ENCODE data around the gene PRUNE1. TPM values are rescaled to one million over a fixed set of nuclear protein-coding genes. Genes with fewer than 3 reads are reported as not detected.

Gene PRUNE1, protein sequence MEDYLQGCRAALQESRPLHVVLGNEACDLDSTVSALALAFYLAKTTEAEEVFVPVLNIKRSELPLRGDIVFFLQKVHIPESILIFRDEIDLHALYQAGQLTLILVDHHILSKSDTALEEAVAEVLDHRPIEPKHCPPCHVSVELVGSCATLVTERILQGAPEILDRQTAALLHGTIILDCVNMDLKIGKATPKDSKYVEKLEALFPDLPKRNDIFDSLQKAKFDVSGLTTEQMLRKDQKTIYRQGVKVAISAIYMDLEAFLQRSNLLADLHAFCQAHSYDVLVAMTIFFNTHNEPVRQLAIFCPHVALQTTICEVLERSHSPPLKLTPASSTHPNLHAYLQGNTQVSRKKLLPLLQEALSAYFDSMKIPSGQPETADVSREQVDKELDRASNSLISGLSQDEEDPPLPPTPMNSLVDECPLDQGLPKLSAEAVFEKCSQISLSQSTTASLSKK
- 4.1 and 8.5 TPM in 2 replicates for total RNA-seq (2012; rRNA removed)

DNA sequence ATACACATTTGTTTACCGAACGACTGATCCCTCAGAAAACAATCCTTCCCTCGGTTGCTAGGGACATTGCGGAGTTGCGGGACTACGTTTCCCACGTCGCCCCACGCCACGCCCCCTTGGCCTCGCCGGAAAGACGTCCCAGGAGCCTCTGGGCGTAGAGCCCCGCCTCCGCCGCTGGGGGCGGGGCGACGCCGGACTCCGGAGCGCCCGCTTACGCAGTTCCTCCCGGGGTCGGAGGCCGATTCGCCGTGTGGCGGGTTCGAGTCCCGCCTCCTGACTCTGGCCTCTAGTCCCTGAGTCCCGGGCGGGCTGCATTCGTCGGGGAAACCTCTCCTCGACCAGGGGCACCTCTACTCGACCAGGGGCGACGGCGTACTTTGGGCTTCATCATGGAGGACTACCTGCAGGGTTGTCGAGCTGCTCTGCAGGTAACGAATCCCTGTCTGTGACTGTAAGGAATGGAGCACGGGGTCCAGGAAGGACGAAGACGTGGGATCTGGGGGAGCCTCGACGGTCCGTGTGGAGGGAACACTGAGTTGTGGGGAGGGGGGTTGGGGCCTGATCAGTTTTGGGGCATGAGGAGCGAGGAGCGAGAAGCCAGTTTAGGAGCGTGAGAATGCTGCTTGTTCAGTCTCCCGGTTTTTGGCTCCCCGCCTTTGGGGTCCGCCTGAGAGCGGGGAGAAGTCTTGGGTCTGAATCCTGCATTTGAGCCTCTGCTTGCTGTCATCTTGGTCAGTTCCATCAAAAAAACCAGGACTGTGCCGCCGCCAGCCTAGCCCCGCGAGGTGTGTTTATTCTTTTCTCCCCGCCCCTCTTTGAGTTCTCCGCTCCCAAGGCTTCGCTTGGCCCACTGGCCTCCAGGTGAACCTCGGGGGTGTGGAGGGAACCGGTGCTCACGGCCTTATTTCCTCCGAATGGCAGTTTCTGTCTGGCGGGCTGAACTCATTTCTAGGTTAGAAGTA is at the start of gene PRUNE1:
TSS of gene PRUNE1 (plus strand) at position 206 of the 962 bp plus-strand sequence. CDS start at position 390, 184 bp downstream.
- no peaks in the 10 kb centered on the region for H3K9me3 ChIP-seq (replicated peaks; ENCODE audit: low read length)
- peak within 1 kb of the TSS; percentile 87 for H3K4me3 ChIP-seq (ENCODE audit: low read length)
- H3K4me2 ChIP-seq (ENCODE audit: low read length), result peak within 1 kb of the TSS; percentile 91
- no peaks in the 10 kb centered on the region for H3K36me3 ChIP-seq (ENCODE audit: insufficient read depth, low read length)
- no peaks in the 10 kb centered on the region for H3K27me3 ChIP-seq (ENCODE audit: control insufficient read depth, insufficient read depth, low read length)
- H3K9ac ChIP-seq (ENCODE audit: low read depth, low read length), result peak within 1 kb of the TSS; percentile 87
- H3K4me1 ChIP-seq (ENCODE audit: control insufficient read depth, insufficient read depth, low read length), result peaks cover 45% of the 10 kb centered on the region

DNA sequence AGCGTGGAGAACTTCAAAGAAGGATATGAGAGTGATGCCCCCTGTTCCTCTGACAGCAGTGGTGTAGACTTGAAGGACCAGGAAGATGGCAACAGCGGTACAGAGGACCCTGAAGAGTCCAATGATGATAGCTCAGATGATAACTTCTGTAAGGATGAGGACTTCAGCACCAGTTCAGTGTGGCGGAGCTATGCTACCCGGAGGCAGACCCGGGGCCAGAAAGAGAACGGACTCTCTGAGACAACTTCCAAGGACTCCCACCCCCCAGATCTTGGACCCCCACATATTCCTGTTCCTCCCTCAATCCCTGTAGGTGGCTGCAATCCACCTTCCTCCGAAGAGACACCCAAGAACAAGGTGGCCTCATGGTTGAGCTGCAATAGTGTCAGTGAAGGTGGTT is 47.6 kb upstream of the PRUNE1 start:
- Histone ChIP-seq H3K4me1 (ENCODE audit: control insufficient read depth, insufficient read depth, low read length) (no peaks in the 10 kb centered on the region), H3K4me3 (ENCODE audit: low read length) (no peak overlapping the region), H3K36me3 (ENCODE audit: insufficient read depth, low read length) (peaks cover 67% of the 10 kb centered on the region), H3K4me2 (ENCODE audit: low read length) (no peak overlapping the region), H3K9ac (ENCODE audit: low read depth, low read length) (no peak overlapping the region), H3K9me3 (replicated peaks; ENCODE audit: low read length) (no peaks in the 10 kb centered on the region), H3K27me3 (ENCODE audit: control insufficient read depth, insufficient read depth, low read length) (no peaks in the 10 kb centered on the region)

DNA sequence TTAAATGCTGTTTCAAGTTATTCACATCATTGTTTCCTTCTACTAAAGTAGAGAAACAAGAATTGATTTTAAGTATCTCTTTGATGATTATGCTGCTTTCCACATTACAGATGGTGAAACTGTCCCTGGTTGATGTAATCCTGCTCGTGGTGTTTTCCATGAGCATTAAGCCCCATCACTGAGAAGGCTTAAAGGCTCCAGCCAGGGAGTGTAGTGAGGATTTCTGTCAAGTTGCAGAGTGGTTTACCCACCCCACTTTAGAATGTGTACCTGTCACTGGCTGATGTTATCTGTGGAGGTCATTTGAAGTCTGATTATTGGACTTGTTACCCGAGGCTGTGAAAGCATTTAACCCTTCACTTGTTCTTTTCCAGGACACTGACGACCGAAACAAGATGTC is 46.5 kb upstream of the PRUNE1 start:
- Histone ChIP-seq H3K4me1 (ENCODE audit: control insufficient read depth, insufficient read depth, low read length) (no peaks in the 10 kb centered on the region), H3K4me2 (ENCODE audit: low read length) (no peak overlapping the region), H3K27me3 (ENCODE audit: control insufficient read depth, insufficient read depth, low read length) (no peaks in the 10 kb centered on the region), H3K9me3 (replicated peaks; ENCODE audit: low read length) (no peaks in the 10 kb centered on the region), H3K4me3 (ENCODE audit: low read length) (no peak overlapping the region), H3K9ac (ENCODE audit: low read depth, low read length) (no peak overlapping the region), H3K36me3 (ENCODE audit: insufficient read depth, low read length) (peaks cover 75% of the 10 kb centered on the region)

DNA sequence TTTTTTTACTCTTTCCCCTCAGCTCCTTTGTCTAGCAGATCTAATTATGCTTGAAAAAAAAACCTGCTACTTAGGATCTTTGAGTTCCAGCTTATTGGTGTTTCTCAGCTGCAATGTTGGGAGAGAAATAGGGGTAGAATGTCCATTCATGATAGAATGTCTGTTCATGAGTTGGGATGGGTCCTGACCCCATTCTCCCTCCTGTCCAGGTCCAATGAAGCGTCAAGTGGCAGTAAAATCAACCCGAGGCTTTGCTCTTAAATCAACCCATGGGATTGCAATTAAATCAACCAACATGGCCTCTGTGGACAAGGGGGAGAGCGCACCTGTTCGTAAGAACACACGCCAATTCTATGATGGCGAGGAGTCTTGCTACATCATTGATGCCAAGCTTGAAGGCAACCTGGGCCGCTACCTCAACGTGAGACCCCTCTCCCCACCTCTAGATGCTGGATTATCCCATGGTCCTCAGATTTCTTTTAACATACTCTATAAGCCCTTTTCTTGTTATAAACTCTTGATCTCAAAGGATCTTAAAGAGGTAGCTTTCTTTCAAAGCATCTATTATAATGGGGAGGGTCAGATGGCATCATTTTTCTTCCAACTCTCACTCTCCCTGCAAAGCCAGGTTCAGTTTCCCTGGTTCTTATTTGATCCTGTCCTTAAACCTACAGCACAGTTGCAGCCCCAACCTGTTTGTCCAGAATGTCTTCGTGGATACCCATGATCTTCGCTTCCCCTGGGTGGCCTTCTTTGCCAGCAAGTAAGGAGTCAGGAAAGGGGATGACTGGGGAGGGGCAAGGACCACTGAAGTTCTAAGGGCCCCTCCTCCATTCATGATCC is 44.7 kb upstream of the PRUNE1 start:
- H3K9ac ChIP-seq (ENCODE audit: low read depth, low read length), result no peak overlapping the region
- H3K4me2 ChIP-seq (ENCODE audit: low read length), result no peak overlapping the region
- H3K4me1 ChIP-seq (ENCODE audit: control insufficient read depth, insufficient read depth, low read length), result no peaks in the 10 kb centered on the region
- H3K27me3 ChIP-seq (ENCODE audit: control insufficient read depth, insufficient read depth, low read length), result no peaks in the 10 kb centered on the region
- H3K4me3 ChIP-seq (ENCODE audit: low read length), result no peak overlapping the region
- H3K9me3 ChIP-seq (replicated peaks; ENCODE audit: low read length), result no peaks in the 10 kb centered on the region
- peaks cover 85% of the 10 kb centered on the region for H3K36me3 ChIP-seq (ENCODE audit: insufficient read depth, low read length)

DNA sequence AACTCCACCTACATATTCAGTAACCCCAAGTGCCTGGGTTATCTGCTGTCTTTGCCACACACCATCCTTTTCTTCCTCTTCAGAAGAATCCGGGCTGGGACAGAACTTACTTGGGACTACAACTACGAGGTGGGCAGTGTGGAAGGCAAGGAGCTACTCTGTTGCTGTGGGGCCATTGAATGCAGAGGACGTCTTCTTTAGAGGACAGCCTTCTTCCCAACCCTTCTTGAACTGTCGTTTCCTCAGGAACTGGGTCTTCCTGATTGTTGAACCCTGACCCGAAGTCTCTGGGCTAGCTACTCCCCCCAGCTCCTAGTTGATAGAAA is 44.1 kb upstream of the PRUNE1 start:
- H3K9ac ChIP-seq (ENCODE audit: low read depth, low read length), result no peak overlapping the region
- no peaks in the 10 kb centered on the region for H3K4me1 ChIP-seq (ENCODE audit: control insufficient read depth, insufficient read depth, low read length)
- H3K4me3 ChIP-seq (ENCODE audit: low read length), result no peak overlapping the region
- H3K9me3 ChIP-seq (replicated peaks; ENCODE audit: low read length), result no peaks in the 10 kb centered on the region
- H3K36me3 ChIP-seq (ENCODE audit: insufficient read depth, low read length), result peaks cover 85% of the 10 kb centered on the region
- H3K27me3 ChIP-seq (ENCODE audit: control insufficient read depth, insufficient read depth, low read length), result no peaks in the 10 kb centered on the region
- H3K4me2 ChIP-seq (ENCODE audit: low read length), result no peak overlapping the region

DNA sequence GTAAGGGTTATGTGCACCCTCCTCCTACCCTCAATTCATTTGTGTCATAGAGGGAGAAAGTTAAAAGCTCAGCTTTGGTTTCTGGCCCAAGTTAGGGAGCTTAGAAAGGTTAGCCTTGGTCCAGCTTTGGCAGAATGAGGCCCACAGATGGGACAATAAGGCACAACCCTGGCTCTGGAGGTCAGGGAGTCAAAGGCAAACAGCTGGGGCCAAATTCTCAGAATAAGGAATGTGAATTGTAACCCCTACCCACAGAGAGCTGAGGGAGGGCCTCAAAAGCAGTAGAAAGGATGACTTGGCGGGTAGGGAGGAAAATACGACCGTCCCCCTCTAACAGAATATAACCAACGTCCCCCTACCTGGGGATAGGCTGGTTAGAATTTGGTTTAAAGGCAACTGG is 42.6 kb upstream of the PRUNE1 start:
- Histone ChIP-seq H3K4me1 (ENCODE audit: control insufficient read depth, insufficient read depth, low read length) (peaks cover 4% of the 10 kb centered on the region), H3K9me3 (replicated peaks; ENCODE audit: low read length) (no peaks in the 10 kb centered on the region), H3K9ac (ENCODE audit: low read depth, low read length) (no peak overlapping the region), H3K27me3 (ENCODE audit: control insufficient read depth, insufficient read depth, low read length) (no peaks in the 10 kb centered on the region), H3K4me2 (ENCODE audit: low read length) (no peak overlapping the region), H3K4me3 (ENCODE audit: low read length) (no peak overlapping the region), H3K36me3 (ENCODE audit: insufficient read depth, low read length) (peaks cover 76% of the 10 kb centered on the region)

DNA sequence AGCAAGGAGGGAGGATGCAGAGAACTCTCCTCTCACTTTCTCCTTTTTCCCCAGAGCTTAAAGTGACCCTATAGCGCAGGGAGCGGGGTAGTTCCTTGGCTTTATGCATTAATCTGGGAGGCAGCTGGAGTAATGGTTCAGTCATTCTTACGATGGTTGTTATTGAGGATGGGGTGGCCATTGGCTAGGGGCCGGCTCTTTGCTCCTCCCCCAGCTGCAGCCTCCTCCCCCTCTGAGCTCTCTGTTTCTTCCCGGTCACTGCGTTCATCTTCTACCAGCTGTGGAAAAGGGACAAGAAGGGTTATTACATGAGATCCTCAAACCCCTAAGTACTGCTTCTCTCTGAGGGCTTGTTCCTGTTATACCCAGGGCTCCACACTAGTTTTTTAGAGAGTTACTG is 42.2 kb upstream of the PRUNE1 start:
- Histone ChIP-seq H3K4me3 (ENCODE audit: low read length) (no peak overlapping the region), H3K4me1 (ENCODE audit: control insufficient read depth, insufficient read depth, low read length) (peaks cover 8% of the 10 kb centered on the region), H3K36me3 (ENCODE audit: insufficient read depth, low read length) (peaks cover 72% of the 10 kb centered on the region), H3K27me3 (ENCODE audit: control insufficient read depth, insufficient read depth, low read length) (no peaks in the 10 kb centered on the region), H3K4me2 (ENCODE audit: low read length) (no peak overlapping the region), H3K9me3 (replicated peaks; ENCODE audit: low read length) (no peaks in the 10 kb centered on the region), H3K9ac (ENCODE audit: low read depth, low read length) (no peak overlapping the region)

DNA sequence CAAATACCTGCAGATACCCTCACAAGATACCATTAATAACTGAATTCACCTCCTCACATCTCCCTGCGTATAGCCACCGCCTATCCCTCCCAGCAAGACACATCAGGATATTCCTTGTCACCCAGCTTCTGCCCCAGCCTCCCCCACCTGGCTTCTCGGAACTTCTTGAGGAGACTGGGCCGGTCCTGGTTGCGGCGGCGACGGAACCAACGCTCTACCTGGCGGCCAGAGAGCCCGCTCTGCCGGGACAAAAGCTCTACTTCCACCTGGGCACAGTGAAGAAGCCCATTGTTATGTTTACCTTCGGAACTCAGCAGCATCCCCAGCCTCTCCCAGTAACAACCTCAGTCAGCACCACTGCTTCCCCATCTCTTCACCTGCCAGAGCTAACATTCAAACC is 40.3 kb upstream of the PRUNE1 start:
- Histone ChIP-seq H3K9me3 (replicated peaks; ENCODE audit: low read length) (no peaks in the 10 kb centered on the region), H3K27me3 (ENCODE audit: control insufficient read depth, insufficient read depth, low read length) (no peaks in the 10 kb centered on the region), H3K36me3 (ENCODE audit: insufficient read depth, low read length) (peaks cover 56% of the 10 kb centered on the region), H3K4me3 (ENCODE audit: low read length) (no peak overlapping the region), H3K9ac (ENCODE audit: low read depth, low read length) (no peak overlapping the region), H3K4me1 (ENCODE audit: control insufficient read depth, insufficient read depth, low read length) (peaks cover 27% of the 10 kb centered on the region), H3K4me2 (ENCODE audit: low read length) (no peak overlapping the region)

DNA sequence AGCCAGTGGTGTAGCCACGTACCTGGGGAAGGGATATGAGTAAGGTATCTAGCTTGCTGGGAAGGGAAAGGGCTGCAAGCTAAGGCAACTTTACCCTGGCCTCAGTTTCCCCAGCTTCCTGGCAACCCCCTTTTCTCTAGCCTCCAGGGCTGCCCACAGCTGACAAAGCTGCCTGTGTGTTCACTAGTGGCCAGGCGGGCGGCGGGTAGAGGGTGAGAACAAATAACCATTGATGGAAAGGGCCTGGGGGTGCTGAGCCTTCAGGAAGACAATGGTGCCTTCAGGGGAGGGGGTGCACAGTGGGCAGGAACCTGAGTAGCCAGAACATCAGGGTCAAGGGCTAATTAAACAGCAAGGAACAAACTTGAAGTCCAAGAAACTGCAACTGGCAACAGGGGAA is 39.8 kb upstream of the PRUNE1 start:
- Histone ChIP-seq H3K36me3 (ENCODE audit: insufficient read depth, low read length) (peaks cover 50% of the 10 kb centered on the region), H3K4me1 (ENCODE audit: control insufficient read depth, insufficient read depth, low read length) (peaks cover 31% of the 10 kb centered on the region), H3K4me3 (ENCODE audit: low read length) (no peak overlapping the region), H3K9me3 (replicated peaks; ENCODE audit: low read length) (no peaks in the 10 kb centered on the region), H3K27me3 (ENCODE audit: control insufficient read depth, insufficient read depth, low read length) (no peaks in the 10 kb centered on the region), H3K9ac (ENCODE audit: low read depth, low read length) (no peak overlapping the region), H3K4me2 (ENCODE audit: low read length) (no peak overlapping the region)

DNA sequence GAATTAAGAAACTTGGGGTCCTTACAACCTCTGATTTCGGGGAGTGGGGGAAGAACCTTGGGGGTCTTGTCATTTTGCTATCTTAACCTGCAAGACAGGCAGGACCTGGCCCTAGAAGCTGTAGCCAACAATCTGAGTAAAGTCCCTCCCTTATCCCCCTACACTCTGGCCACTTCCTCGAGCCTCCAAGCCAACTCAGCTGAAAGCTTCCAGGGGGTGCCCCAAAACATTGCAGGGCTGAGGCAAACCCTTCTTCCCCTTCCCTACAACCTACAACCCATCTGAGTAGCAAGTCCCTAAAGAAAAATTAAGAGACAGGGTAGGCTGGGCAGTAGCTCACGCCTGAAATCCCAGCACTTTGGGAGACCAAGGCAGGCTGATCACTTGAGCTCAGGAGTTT is 38.6 kb upstream of the PRUNE1 start:
- Histone ChIP-seq H3K9me3 (replicated peaks; ENCODE audit: low read length) (no peaks in the 10 kb centered on the region), H3K4me2 (ENCODE audit: low read length) (no peak overlapping the region), H3K4me1 (ENCODE audit: control insufficient read depth, insufficient read depth, low read length) (peaks cover 31% of the 10 kb centered on the region), H3K9ac (ENCODE audit: low read depth, low read length) (no peak overlapping the region), H3K4me3 (ENCODE audit: low read length) (no peak overlapping the region), H3K27me3 (ENCODE audit: control insufficient read depth, insufficient read depth, low read length) (no peaks in the 10 kb centered on the region), H3K36me3 (ENCODE audit: insufficient read depth, low read length) (peaks cover 39% of the 10 kb centered on the region)
